NOMO-1 treated with dmso at 0.1 percent for 144 hours (cell line): ENCODE measurements around the gene MAP3K8.
"Not testable (repeated sequence)": the region's sequence is repeated elsewhere in the genome, so short reads cannot be mapped to it uniquely, and the experiment has no call there.

ENCODE experiments used
- DNase-seq: peaks from one replicate; lab custom pipeline; 2025; ENCODE audit not compliant: unreplicated experiment; lab: John Stamatoyannopoulos, UW

Gene MAP3K8

GRCh38 chr10:30443049-30443448 is 9.1 kb downstream of the MAP3K8 start:
- no peak for DNase-seq

- DNase-seq: no peak
Observed at GRCh38 chr10:30445711-30446110, 11.7 kb downstream of the MAP3K8 start.

- no peak for DNase-seq
Observed at GRCh38 chr10:30447125-30447799, 13.3 kb downstream of the MAP3K8 start.

- no peak for DNase-seq
Observed at GRCh38 chr10:30448092-30448491, 14.1 kb downstream of the MAP3K8 start.

- no peak for DNase-seq
Observed at GRCh38 chr10:30453764-30454527, 20.0 kb downstream of the MAP3K8 start.

GRCh38 chr10:30454744-30455510 is 20.9 kb downstream of the MAP3K8 start:
- DNase-seq: no peak

GRCh38 chr10:30455816-30456215 is 21.8 kb downstream of the MAP3K8 start:
- no peak for DNase-seq

GRCh38 chr10:30456266-30456665 is 22.3 kb downstream of the MAP3K8 start:
- DNase-seq: peak; percentile 81

- peak; percentile 82 for DNase-seq
Observed at GRCh38 chr10:30459283-30459682, 25.3 kb downstream of the MAP3K8 start.

- no peak for DNase-seq
Observed at GRCh38 chr10:30460121-30460520, 26.1 kb downstream of the MAP3K8 start.

- DNase-seq: no peak
Observed at GRCh38 chr10:30462513-30462912, 28.5 kb downstream of the MAP3K8 start.

- no peak for DNase-seq
Observed at GRCh38 chr10:30463944-30464451, 30.0 kb downstream of the MAP3K8 start.

GRCh38 chr10:30464675-30465074 is 30.7 kb downstream of the MAP3K8 start:
- no peak for DNase-seq

- no peak for DNase-seq
Observed at GRCh38 chr10:30466445-30466844, 32.5 kb downstream of the MAP3K8 start.

GRCh38 chr10:30467651-30468338 is 33.8 kb downstream of the MAP3K8 start:
- DNase-seq: peak; percentile 71

- DNase-seq: no peak
Observed at GRCh38 chr10:30472414-30473155, 38.6 kb downstream of the MAP3K8 start.

GRCh38 chr10:30475515-30475914 is 41.5 kb downstream of the MAP3K8 start:
- DNase-seq: not testable (repeated sequence)

GRCh38 chr10:30476511-30477155 is 42.6 kb downstream of the MAP3K8 start:
- DNase-seq: no peak

GRCh38 chr10:30479513-30479912 is 45.5 kb downstream of the MAP3K8 start:
- DNase-seq: not testable (repeated sequence)

- no peak for DNase-seq
Observed at GRCh38 chr10:30481603-30482002, 47.6 kb downstream of the MAP3K8 start.
